HCT116 (cell line): Measurements from ENCODE around the gene ATG5. TPM values are rescaled to one million over a fixed set of nuclear protein-coding genes. Genes with fewer than 3 reads are reported as not detected.
A peak's percentile ranks its signal among the peaks of the same experiment; 100 is the strongest.

Source experiments
- ATAC-seq: fragments of 200-7000 bp; cut with Tn5 transposase; 2 replicates; pipeline ENCODE4 v1.9.1; 2020; ENCODE audit warnings: mild to moderate bottlenecking, moderate library complexity
- BruUV-seq: library from RNA; stranded (reverse); fragments of 400-500 nt; replicated peaks from 2 replicates; lab custom pipeline; 2021; lab: Mats Ljungman, UMichigan
- CTCF ChIA-PET: fragments of 300-600 bp; sonication (Branson Sonifier 250); formaldehyde crosslinking; loops from one replicate; lab custom pipeline; 2021; ENCODE audit warnings: antibody characterized with exemption; lab: Charles Lee
- POLR2A ChIA-PET: fragments of 300-600, 350-600 bp; sonication (Branson Sonifier 250); formaldehyde crosslinking; loops from one replicate; lab custom pipeline; 2021; ENCODE audit warnings: antibody characterized with exemption; lab: Charles Lee
- RAD21 ChIA-PET, 2 experiments: fragments of 300-600 bp; sonication (Branson Sonifier 250); formaldehyde crosslinking; loops; one replicate each; lab custom pipeline; 2023; ENCODE audit warnings: low total read pairs in 2 of 2; ENCODE audit not compliant: uncharacterized antibody in 2 of 2, unreplicated experiment in 2 of 2, low non-redundant PET in 1 of 2; lab: Charles Lee
- DNase-seq: peaks from one replicate; pipeline ENCODE4 v3.0.0-alpha.2; 2010; ENCODE audit warnings: low read depth, low spot score
- H2AFZ ChIP-seq: fragments of 200-600 bp; shearing (Covaris generic), sonication (generic); 2 replicates; pipeline ENCODE4 v1.6.1; 2017; ENCODE audit warnings: low read depth, mixed run types, mixed read lengths, antibody characterized with exemption, low read length; ENCODE audit not compliant: poor library complexity, severe bottlenecking
- H3K27ac ChIP-seq: 2 replicates; pipeline ENCODE4 v1.5.1; 2012; ENCODE audit warnings: low read depth, low read length
- H3K27me3 ChIP-seq: fragments of 200-600 bp; sonication (generic); 2 replicates; pipeline ENCODE4 v1.6.1; 2016; ENCODE audit warnings: mixed run types, low read length, mixed read lengths; ENCODE audit not compliant: insufficient read depth
- H3K36me3 ChIP-seq, 2 experiments: fragments of 200-500 bp in 1 of 2; fragments of 200-600 bp in 1 of 2; sonication (Bioruptor generic) in 1 of 2; sonication (generic) in 1 of 2; 2 replicates each; pipeline versions ENCODE4 v1.5.1 to v1.6.1; 2014 to 2016; ENCODE audit warnings: low read length in 2 of 2, inconsistent platforms in 1 of 2, mixed read lengths in 1 of 2, mixed run types in 1 of 2; ENCODE audit not compliant: insufficient read depth in 2 of 2, control insufficient read depth in 1 of 2
- H3K4me1 ChIP-seq, 2 experiments: fragments of 200-600 bp in 1 of 2; sonication (generic) in 1 of 2; 2 replicates each; pipeline versions ENCODE4 v1.5.1 to v1.6.1; 2012 to 2017; ENCODE audit warnings: low read length in 2 of 2, inconsistent platforms in 1 of 2, mild to moderate bottlenecking in 1 of 2, mixed read lengths in 1 of 2, mixed run types in 1 of 2, moderate library complexity in 1 of 2; ENCODE audit not compliant: insufficient read depth in 2 of 2, control insufficient read depth in 1 of 2
- H3K4me2 ChIP-seq: fragments of 200-600 bp; sonication (generic); 2 replicates; pipeline ENCODE4 v1.6.1; 2017; ENCODE audit warnings: mixed run types, low read length, mixed read lengths
- H3K4me3 ChIP-seq, 2 experiments: fragments of 200-600 bp in 1 of 2; sonication (generic) in 1 of 2; replicated peaks in 1 of 2; 2 replicates each; pipeline ENCODE4 v1.5.1; 2011 to 2016; ENCODE audit warnings: low read length in 2 of 2, control low read depth in 1 of 2, low read depth in 1 of 2, mild to moderate bottlenecking in 1 of 2, mixed read lengths in 1 of 2, mixed run types in 1 of 2
- H3K79me2 ChIP-seq: fragments of 200-600 bp; sonication (generic); 2 replicates; pipeline ENCODE4 v1.6.1; 2017; ENCODE audit warnings: mild to moderate bottlenecking, mixed run types, low read length, moderate library complexity, mixed read lengths; ENCODE audit not compliant: insufficient read depth
- H3K9ac ChIP-seq: fragments of 200-600 bp; sonication (generic); 2 replicates; pipeline ENCODE4 v1.6.1; 2016; ENCODE audit warnings: low read length, mixed read lengths
- H3K9me2 ChIP-seq: fragments of 200-600 bp; sonication (generic), shearing (Covaris generic); 2 replicates; pipeline ENCODE4 v1.6.1; 2017; ENCODE audit warnings: mixed run types, mild to moderate bottlenecking, moderate library complexity; ENCODE audit not compliant: insufficient read depth
- H3K9me3 ChIP-seq, 2 experiments: fragments of 200-500 bp in 1 of 2; fragments of 200-600 bp in 1 of 2; sonication (Bioruptor generic) in 1 of 2; sonication (generic) in 1 of 2; 2 replicates each; pipeline ENCODE4 v1.6.1; 2014 to 2017; ENCODE audit warnings: low read length in 2 of 2, mixed read lengths in 2 of 2, inconsistent platforms in 1 of 2, low read depth in 1 of 2, mild to moderate bottlenecking in 1 of 2, mixed run types in 1 of 2, moderate library complexity in 1 of 2; ENCODE audit not compliant: control insufficient read depth in 1 of 2, insufficient read depth in 1 of 2
- H4K20me1 ChIP-seq: fragments of 200-600 bp; sonication (generic), shearing (Covaris generic); 2 replicates; pipeline ENCODE4 v1.6.1; 2017; ENCODE audit warnings: mixed run types, mild to moderate bottlenecking, moderate library complexity; ENCODE audit not compliant: insufficient read depth
- CBX3 ChIP-seq: IDR thresholded peaks from 2 replicates; pipeline ENCODE4 v1.6.1; 2012; ENCODE audit warnings: low read depth
- CEBPB ChIP-seq: IDR thresholded peaks from 2 replicates; pipeline ENCODE4 v1.6.1; 2012; ENCODE audit warnings: low read depth
- CTCF ChIP-seq, 3 experiments: fragments of 200-600 bp in 1 of 3; sonication (generic) in 1 of 3; IDR thresholded peaks in 2 of 3; conservative IDR thresholded peaks in 1 of 3; 2 replicates each; pipeline ENCODE4 v1.5.1; 2012 to 2017; ENCODE audit warnings: low read depth in 2 of 3, low read length in 2 of 3, antibody characterized with exemption in 1 of 3, borderline replicate concordance in 1 of 3, control low read depth in 1 of 3, mild to moderate bottlenecking in 1 of 3, mixed read lengths in 1 of 3, mixed run types in 1 of 3, moderate library complexity in 1 of 3; ENCODE audit not compliant: insufficient read depth in 1 of 3
- ELF1 ChIP-seq: IDR thresholded peaks from 2 replicates; pipeline ENCODE4 v1.6.1; 2012; ENCODE audit warnings: low read depth, borderline replicate concordance
- EZH2 ChIP-seq: fragments of 200-600 bp; sonication (generic); IDR thresholded peaks from 2 replicates; pipeline ENCODE4 v1.6.1; 2017; ENCODE audit warnings: antibody characterized with exemption, mixed run types
- FOSL1 ChIP-seq: IDR thresholded peaks from 2 replicates; pipeline ENCODE4 v1.6.1; 2012; ENCODE audit warnings: low read depth
- JUND ChIP-seq: IDR thresholded peaks from 2 replicates; pipeline ENCODE4 v1.6.1; 2012
- MAX ChIP-seq: IDR thresholded peaks from 2 replicates; pipeline ENCODE4 v1.6.1; 2012
- POLR2A ChIP-seq: IDR thresholded peaks from 2 replicates; pipeline ENCODE4 v1.7.0; 2011; ENCODE audit warnings: borderline replicate concordance; ENCODE audit not compliant: insufficient read depth, insufficient read length; ENCODE audit errors: extremely low read depth
- POLR2AphosphoS5 ChIP-seq: IDR thresholded peaks from 2 replicates; pipeline ENCODE4 v1.6.1; 2011; ENCODE audit warnings: mild to moderate bottlenecking, low read depth, low read length, moderate library complexity
- SIN3A ChIP-seq: IDR thresholded peaks from 2 replicates; pipeline ENCODE4 v1.6.1; 2012; ENCODE audit warnings: low read depth
- SRF ChIP-seq: IDR thresholded peaks from 2 replicates; pipeline ENCODE4 v1.6.1; 2012; ENCODE audit warnings: low read depth
- ZBTB33 ChIP-seq: IDR thresholded peaks from 2 replicates; pipeline ENCODE4 v1.6.1; 2011; ENCODE audit warnings: mild to moderate bottlenecking, low read length, moderate library complexity; ENCODE audit not compliant: insufficient replicate concordance; ENCODE audit errors: extremely low read depth
- ZFX ChIP-seq: fragments of 450-650 bp; IDR thresholded peaks from 2 replicates; pipeline ENCODE4 v1.6.1; 2017
- ZNF274 ChIP-seq: fragments of 200-500 bp; sonication (Bioruptor generic); IDR thresholded peaks from 2 replicates; pipeline ENCODE4 v1.6.1; 2014; ENCODE audit warnings: mild to moderate bottlenecking, low read depth, low read length, inconsistent platforms
- intact Hi-C: fragments of 100-400 bp; cut with micrococcal nuclease; formaldehyde crosslinking; loops from 2 replicates; pipeline ENCODE4 v1.10.0; 2022
- total RNA-seq: library from RNA; stranded (reverse); gene quantifications from one replicate; pipeline ENCODE4 v1.2.1, GENCODE V29; 2021; ENCODE audit not compliant: unreplicated experiment

ATG5 gene
- total RNA-seq, 1 experiment from 2014 or later: 39.6 TPM

DNA sequence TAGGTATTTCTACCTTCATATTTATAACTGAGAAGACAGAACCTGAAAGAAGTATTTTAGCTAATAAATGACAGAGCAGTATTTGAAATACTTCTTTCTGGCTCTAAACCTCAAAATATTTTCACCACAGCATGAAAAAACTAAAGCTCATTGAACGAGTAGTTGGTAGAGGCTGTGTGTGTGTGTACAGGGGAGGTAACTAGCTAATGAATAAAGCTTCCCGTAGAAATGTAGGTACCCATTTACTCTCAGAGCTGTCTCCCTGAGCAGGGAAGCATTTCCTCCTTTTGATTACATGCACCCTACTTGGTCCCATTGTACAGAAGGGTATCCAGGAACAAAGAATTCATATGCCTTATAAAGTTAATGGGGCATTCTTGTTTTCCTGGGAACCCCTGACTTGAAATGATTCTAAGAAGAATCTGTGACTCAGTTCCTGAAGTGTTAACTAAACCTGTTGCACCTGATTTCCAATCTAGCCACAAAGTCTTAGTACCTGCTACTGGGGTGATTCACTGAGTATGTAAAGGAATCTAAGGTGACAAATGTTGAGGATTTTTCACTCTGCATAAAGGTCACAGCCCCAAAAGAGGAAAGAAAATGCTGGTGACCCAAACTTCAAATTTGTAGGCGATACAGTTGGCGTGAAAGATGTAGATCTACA lies 47.4 kb upstream of the ATG5 start (continued):
- TF ChIP-seq ZBTB33: peak; percentile 22

DNA sequence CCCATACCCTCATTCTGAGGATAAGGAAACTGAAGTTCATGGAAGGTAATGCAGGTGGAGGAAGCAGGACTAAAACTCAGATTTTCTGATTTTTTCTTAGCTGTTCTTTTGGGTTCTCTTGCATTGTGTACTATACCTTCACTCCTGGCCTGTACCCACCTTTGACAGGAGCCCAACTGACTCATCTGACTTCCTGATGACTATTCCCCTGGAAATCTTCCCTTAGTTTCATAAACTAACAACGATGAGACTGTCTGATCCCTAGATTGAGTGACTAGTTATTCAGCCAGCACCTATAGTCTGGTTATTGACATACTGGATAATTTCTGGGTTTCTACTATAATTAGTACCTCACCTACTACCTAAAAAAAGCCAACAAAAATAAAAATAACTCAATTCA lies 45.1 kb upstream of the ATG5 start:
- Histone ChIP-seq H2AFZ (no peak overlapping the region), H3K4me2 (peak overlapping the region; percentile 48), H3K9me2 (no peaks in the 10 kb centered on the region), H3K27me3 (no peaks in the 10 kb centered on the region), H3K9me3 (no peaks in the 10 kb centered on the region), H3K9ac (peak overlapping the region; percentile 12), H3K79me2 (no peaks in the 10 kb centered on the region), H4K20me1 (no peaks in the 10 kb centered on the region), H3K36me3 (no peaks in the 10 kb centered on the region), H3K4me3 (0 out of 4 replicates have a peak overlapping the region, but pooled peaks of 1 of the 2 experiments have one; percentile 1), H3K4me1 (peaks cover 10 to 50% of the 10 kb centered on the region in 2 experiments), H3K27ac (no peak overlapping the region)
- CTCF ChIA-PET: interaction anchor here (2.6 to 6.3 kb wide), 2 partner anchors 10 to 31 kb away, joined by 11 to 52 read pairs; partner anchors contain the start of gene CRYBG1
- BruUV-seq: no TSS peak
- peak; percentile 68 for ATAC-seq
- intact Hi-C loops: no loop called here
- RAD21 ChIA-PET: no interaction called here
- POLR2A ChIA-PET: no interaction called here
- DNase-seq: peak; percentile 44
- TF ChIP-seq CBX3: peak; percentile 75; the same call in 1 of the 2 replicates
- TF ChIP-seq JUND: peak; percentile 74
- peak; percentile 40; the same call in 1 of the 2 replicates for TF ChIP-seq SRF
- no peak for TF ChIP-seq MAX
- TF ChIP-seq SIN3A: no peak
- no peak for TF ChIP-seq ZNF274
- no peak for TF ChIP-seq POLR2AphosphoS5
- no peak for TF ChIP-seq POLR2A
- no peak for TF ChIP-seq CTCF (IDR thresholded peaks at IDR 0.05 in 2 of 3, conservative IDR thresholded peaks at IDR 0.05 in 1 of 3; ENCODE audit: borderline replicate concordance in 1 of 3, insufficient read depth in 1 of 3, low read depth in 2 of 3, low read length in 2 of 3)
- no peak for TF ChIP-seq ZBTB33
- no peak for TF ChIP-seq EZH2
- TF ChIP-seq FOSL1: peak; percentile 90
- TF ChIP-seq ELF1: no peak
- TF ChIP-seq CEBPB: no peak
- no peak for TF ChIP-seq ZFX
